IMR-90 (cell line): ENCODE measurements around the gene ALDH18A1. TPM values are rescaled to one million over a fixed set of nuclear protein-coding genes. Genes with fewer than 3 reads are reported as not detected.

Experiments
- ATAC-seq: fragments of 200-7000 bp; cut with Tn5 transposase; 2 replicates; pipeline ENCODE4 v1.9.1; 2020; ENCODE audit warnings: low read depth, mild to moderate bottlenecking, moderate library complexity
- BruUV-seq: library from RNA; stranded (reverse); fragments of 400-500 nt; replicated peaks from 2 replicates; lab custom pipeline; 2021; lab: Mats Ljungman, UMichigan
- CTCF ChIA-PET: fragments of 300-600 bp; formaldehyde crosslinking; extraction: SDS; loops from one replicate; lab custom pipeline; 2021; ENCODE audit warnings: antibody characterized with exemption; lab: Yijun Ruan, JAX
- POLR2A ChIA-PET: fragments of 300-600 bp; sonication (Branson Sonifier 250); formaldehyde crosslinking; loops from one replicate; lab custom pipeline; 2022; ENCODE audit warnings: antibody characterized with exemption; ENCODE audit not compliant: unreplicated experiment; lab: Charles Lee
- DNase-seq: peaks from one replicate; pipeline ENCODE4 v3.0.0; 2013
- H2AFZ ChIP-seq: replicated peaks from 2 replicates; pipeline ENCODE3; 2013; ENCODE audit warnings: low read length, mild to moderate bottlenecking; ENCODE audit not compliant: poor library complexity
- H2AK5ac ChIP-seq: 2 replicates; pipeline ENCODE4 v1.6.1; 2013; ENCODE audit warnings: low read depth, low read length, inconsistent platforms
- H2AK9ac ChIP-seq: replicated peaks from 2 replicates; pipeline ENCODE3; 2013; ENCODE audit warnings: mild to moderate bottlenecking, low read depth, low read length, moderate library complexity; ENCODE audit not compliant: poor library complexity
- H2BK120ac ChIP-seq: 2 replicates; pipeline ENCODE4 v1.6.1; 2013; ENCODE audit warnings: low read depth, low read length, inconsistent platforms
- H2BK15ac ChIP-seq: 3 replicates; pipeline ENCODE4 v1.6.1; 2013; ENCODE audit warnings: low read depth, low read length, inconsistent platforms
- H2BK20ac ChIP-seq: 2 replicates; pipeline ENCODE4 v1.6.1; 2013; ENCODE audit warnings: low read depth, mild to moderate bottlenecking, inconsistent platforms, low read length, moderate library complexity
- H2BK5ac ChIP-seq: 2 replicates; pipeline ENCODE4 v1.6.1; 2013; ENCODE audit warnings: mild to moderate bottlenecking, low read depth, low read length, inconsistent platforms; ENCODE audit not compliant: poor library complexity, severe bottlenecking
- H3K14ac ChIP-seq: replicated peaks from 2 replicates; pipeline ENCODE4 v1.6.1; 2013; ENCODE audit warnings: low read depth, low read length, inconsistent platforms
- H3K18ac ChIP-seq: 2 replicates; pipeline ENCODE4 v1.6.1; 2013; ENCODE audit warnings: low read depth, low read length, control low read depth
- H3K23ac ChIP-seq: 2 replicates; pipeline ENCODE4 v1.6.1; 2013; ENCODE audit warnings: low read depth, low read length, inconsistent platforms
- H3K27ac ChIP-seq: 2 replicates; pipeline ENCODE4 v1.5.1; 2013; ENCODE audit warnings: mild to moderate bottlenecking, control low read depth, low read length; ENCODE audit not compliant: insufficient read depth
- H3K27me3 ChIP-seq: 2 replicates; pipeline ENCODE4 v1.6.1; 2013; ENCODE audit warnings: low read length; ENCODE audit not compliant: control insufficient read depth, insufficient read depth
- H3K36me3 ChIP-seq: 2 replicates; pipeline ENCODE4 v1.6.1; 2013; ENCODE audit warnings: low read length, mixed read lengths; ENCODE audit not compliant: control insufficient read depth, insufficient read depth
- H3K4ac ChIP-seq: 2 replicates; pipeline ENCODE4 v1.6.1; 2013; ENCODE audit warnings: low read depth, low read length, inconsistent platforms
- H3K4me1 ChIP-seq: 2 replicates; pipeline ENCODE4 v1.6.1; 2013; ENCODE audit warnings: low read length, mixed read lengths; ENCODE audit not compliant: control insufficient read depth, insufficient read depth
- H3K4me2 ChIP-seq: 2 replicates; pipeline ENCODE4 v1.6.1; 2013; ENCODE audit warnings: low read depth, mild to moderate bottlenecking, control low read depth, low read length, moderate library complexity
- H3K4me3 ChIP-seq: 2 replicates; pipeline ENCODE4 v1.5.1; 2013; ENCODE audit warnings: low read depth, mild to moderate bottlenecking, control low read depth, low read length, moderate library complexity; ENCODE audit not compliant: insufficient read depth
- H3K56ac ChIP-seq: 2 replicates; pipeline ENCODE4 v1.6.1; 2013; ENCODE audit warnings: low read length, inconsistent platforms; ENCODE audit not compliant: insufficient read depth; ENCODE audit errors: extremely low read depth
- H3K79me1 ChIP-seq, 2 experiments: 2 replicates each; pipeline ENCODE4 v1.6.1; 2013; ENCODE audit warnings: low read length in 2 of 2, inconsistent platforms in 1 of 2, low read depth in 1 of 2
- H3K9ac ChIP-seq: 2 replicates; pipeline ENCODE4 v1.6.1; 2013; ENCODE audit warnings: low read depth, low read length, control low read depth
- H3K9me1 ChIP-seq: 2 replicates; pipeline ENCODE4 v1.6.1; 2013; ENCODE audit warnings: low read length, inconsistent platforms; ENCODE audit not compliant: insufficient read depth
- H3K9me3 ChIP-seq: 2 replicates; pipeline ENCODE4 v1.6.1; 2013; ENCODE audit warnings: low read length; ENCODE audit not compliant: control insufficient read depth, insufficient read depth
- H4K20me1 ChIP-seq: 2 replicates; pipeline ENCODE4 v1.6.1; 2013; ENCODE audit warnings: low read length, inconsistent platforms; ENCODE audit not compliant: insufficient read depth
- H4K5ac ChIP-seq: 2 replicates; pipeline ENCODE4 v1.6.1; 2013; ENCODE audit warnings: mild to moderate bottlenecking, low read depth, low read length, control low read depth
- H4K8ac ChIP-seq, 2 experiments: 2 replicates each; pipeline ENCODE4 v1.6.1; 2013; ENCODE audit warnings: low read depth in 2 of 2, low read length in 2 of 2, control low read depth in 1 of 2, inconsistent platforms in 1 of 2
- H4K91ac ChIP-seq: 2 replicates; pipeline ENCODE4 v1.6.1; 2013; ENCODE audit warnings: low read depth, low read length, inconsistent platforms; ENCODE audit not compliant: insufficient read depth
- CEBPB ChIP-seq: IDR thresholded peaks from 2 replicates; pipeline ENCODE4 v1.6.1; 2012; ENCODE audit warnings: low read depth, low read length, improper control_type of control experiment
- CHD1 ChIP-seq: IDR thresholded peaks from 2 replicates; pipeline ENCODE4 v1.6.1; 2012; ENCODE audit warnings: low read depth, low read length, improper control_type of control experiment
- CTCF ChIP-seq: conservative IDR thresholded peaks from 2 replicates; pipeline ENCODE4 v1.5.1; 2012; ENCODE audit warnings: mild to moderate bottlenecking, low read depth, low read length, improper control_type of control experiment
- ELK1 ChIP-seq: fragments of 150-350 bp; IDR thresholded peaks from 2 replicates; pipeline ENCODE4 v1.6.1; 2016; ENCODE audit warnings: low read depth, mild to moderate bottlenecking, low read length, moderate library complexity, borderline replicate concordance
- MAZ ChIP-seq: IDR thresholded peaks from 2 replicates; pipeline ENCODE4 v1.6.1; 2012; ENCODE audit warnings: low read depth, mild to moderate bottlenecking, low read length, improper control_type of control experiment, moderate library complexity, borderline replicate concordance
- POLR2A ChIP-seq: IDR thresholded peaks from 2 replicates; pipeline ENCODE4 v1.6.1; 2012; ENCODE audit warnings: mild to moderate bottlenecking, low read depth, low read length
- RAD21 ChIP-seq: IDR thresholded peaks from 2 replicates; pipeline ENCODE4 v1.6.1; 2012; ENCODE audit warnings: low read length, improper control_type of control experiment
- RCOR1 ChIP-seq: IDR thresholded peaks from 2 replicates; pipeline ENCODE4 v1.6.1; 2012; ENCODE audit warnings: mild to moderate bottlenecking, low read length, improper control_type of control experiment; ENCODE audit not compliant: insufficient replicate concordance
- RFX5 ChIP-seq: IDR thresholded peaks from 2 replicates; pipeline ENCODE4 v1.8.0; 2012; ENCODE audit warnings: low read depth, mild to moderate bottlenecking, low read length, moderate library complexity
- USF2 ChIP-seq: fragments of 150-350 bp; IDR thresholded peaks from 2 replicates; pipeline ENCODE4 v1.6.1; 2017; ENCODE audit warnings: mild to moderate bottlenecking, antibody characterized with exemption, low read length, low read depth
- WGBS, 2 experiments: methylation state at CpG; one replicate each; pipeline versions ENCODE4 v1.1.5 to v1.1.7; 2013; ENCODE audit warnings: missing lambda C conversion rate in 2 of 2; ENCODE audit not compliant: insufficient read length in 1 of 2; ENCODE audit errors: extremely low coverage in 2 of 2; 5-methylcytosine and 5-hydroxymethylcytosine counted together
- dilution Hi-C: fragments of 300-500 bp; cut with HindIII; formaldehyde crosslinking; loops from one replicate; pipeline ENCODE4 v1.14.3; 2018; ENCODE audit warnings: low sequenced_read_pairs; ENCODE audit not compliant: unreplicated experiment
- in situ Hi-C: fragments of 300-500 bp; cut with MboI; formaldehyde crosslinking; loops from 3 replicates; pipeline ENCODE4 v1.14.3; 2019; ENCODE audit warnings: low sequenced_read_pairs, inconsistent platforms, mixed read lengths
- intact Hi-C: fragments of 100-400 bp; cut with micrococcal nuclease; formaldehyde crosslinking; loops from 2 replicates; pipeline ENCODE4 v1.10.0; 2022
- polyA plus RNA-seq, 3 experiments: library from polyadenylated mRNA; depleted of rRNA; stranded (reverse); fragments of >200 nt; gene quantifications; 2 replicates each; pipeline ENCODE4 v1.2.3, GENCODE V29; 2012; ENCODE audit warnings: low replicate concordance in 1 of 3
- total RNA-seq: library from RNA; depleted of rRNA; stranded (reverse); fragments of >200 nt; gene quantifications from 2 replicates; pipeline ENCODE4 v1.2.3, GENCODE V29; 2012

Gene ALDH18A1
- total and polyA plus RNA-seq, 2 of the 4 experiments (the other 2 are of a cell fraction), result 93.4 to 232 TPM

- DNase-seq (peak; percentile 2), ATAC-seq (no peak)
- Histone ChIP-seq H3K4me1 (no peaks in the 10 kb centered on the region), H3K56ac (peak overlapping the region; percentile 49; the same call in 1 of the 2 replicates), H4K5ac (no peak overlapping the region), H4K91ac (no peak overlapping the region), H2BK20ac (no peak overlapping the region), H3K4me2 (peak overlapping the region; percentile 82), H3K18ac (no peak overlapping the region), H3K9me3 (no peaks in the 10 kb centered on the region), H2AFZ (peak overlapping the region; percentile 98), H3K9me1 (no peaks in the 10 kb centered on the region), H2AK5ac (0 out of 2 replicates have a peak overlapping the region, but pooled peaks have one; percentile 7), H3K27ac (peak overlapping the region; percentile 36), H4K8ac (peak overlapping the region; percentile 13 to 75; a peak in 1 of 4 replicates), H3K36me3 (peaks cover 8% of the 10 kb centered on the region; the same call in 1 of the 2 replicates), H3K9ac (peak overlapping the region; percentile 60), H2BK15ac (no peak overlapping the region), H3K14ac (peak overlapping the region; percentile 56; the same call in 1 of the 2 replicates), H3K27me3 (no peaks in the 10 kb centered on the region), H2BK120ac (no peak overlapping the region), H2AK9ac (peak overlapping the region; percentile 87), H3K79me1 (peaks cover 10 to 19% of the 10 kb centered on the region in 2 experiments; a peak in 3 of 4 replicates), H2BK5ac (no peak overlapping the region), H4K20me1 (no peaks in the 10 kb centered on the region), H3K23ac (no peak overlapping the region; the same call in 1 of the 2 replicates), H3K4ac (peak overlapping the region; percentile 42; the same call in 1 of the 2 replicates), H3K4me3 (peak overlapping the region; percentile 64)
- WGBS, 2 experiments, result 20% methylated on average over 4 of the region's 15 CpGs; no CpG with 5 or more reads in 1 of the 2 experiments
- in situ Hi-C loops (no loop called here), intact Hi-C loops (loop anchor here (2.0 to 10.0 kb wide), 3 partner anchors 132 to 602 kb away; partner anchors contain the start of genes CCNJ and SORBS1), dilution Hi-C loops (no loop called here)
- TF ChIP-seq CHD1 (no peak), MAZ (no peak), USF2 (no peak), ELK1 (no peak), POLR2A (no peak), RCOR1 (no peak), CTCF (no peak), RAD21 (no peak), CEBPB (no peak), RFX5 (no peak)
- CTCF ChIA-PET, result interaction anchor here (0.6 to 3.5 kb wide), 43 partner anchors 9 to 1155 kb away, joined by 3 to 174 read pairs (median 5); partner anchors contain the start of genes CC2D2B and ENTPD1
- POLR2A ChIA-PET, result no interaction called here
- BruUV-seq, result TSS peak; percentile 73
Observed at GRCh38 chr10:95693071-95693667, 36.7 kb upstream of the ALDH18A1 start.
